Neuronal stem cell (in vitro differentiated cells): ENCODE data around the gene BUD31.

Source experiments
- DNase-seq: peaks from one replicate; pipeline ENCODE4 v3.0.0-alpha.2; 2013; ENCODE audit warnings: low spot score
- H2AFZ ChIP-seq: one replicate; pipeline ENCODE4 v1.6.1; 2013; ENCODE audit warnings: mild to moderate bottlenecking, low read length, inconsistent platforms
- H2AK5ac ChIP-seq: 2 replicates; pipeline ENCODE4 v1.6.1; 2013; ENCODE audit warnings: low read depth, mild to moderate bottlenecking, inconsistent platforms, low read length, moderate library complexity, mixed read lengths
- H2BK120ac ChIP-seq: 2 replicates; pipeline ENCODE4 v1.6.1; 2013; ENCODE audit warnings: low read depth, mild to moderate bottlenecking, inconsistent platforms, low read length, moderate library complexity, mixed read lengths
- H2BK12ac ChIP-seq: one replicate; pipeline ENCODE4 v1.6.1; 2013; ENCODE audit warnings: low read length, inconsistent platforms
- H2BK15ac ChIP-seq: 2 replicates; pipeline ENCODE4 v1.6.1; 2013; ENCODE audit warnings: mild to moderate bottlenecking, low read length, inconsistent platforms, mixed read lengths
- H2BK5ac ChIP-seq: one replicate; pipeline ENCODE4 v1.6.1; 2013; ENCODE audit warnings: inconsistent platforms, mild to moderate bottlenecking, low read length, moderate library complexity
- H3K14ac ChIP-seq: one replicate; pipeline ENCODE4 v1.6.1; 2013; ENCODE audit warnings: low read length, inconsistent platforms
- H3K18ac ChIP-seq: 2 replicates; pipeline ENCODE4 v1.6.1; 2013; ENCODE audit warnings: low read length, inconsistent platforms
- H3K23ac ChIP-seq: 2 replicates; pipeline ENCODE4 v1.6.1; 2013; ENCODE audit warnings: low read depth, mild to moderate bottlenecking, mixed read lengths, low read length, inconsistent platforms; ENCODE audit not compliant: poor library complexity
- H3K27ac ChIP-seq: replicated peaks from 3 replicates; pipeline ENCODE4 v1.5.1; 2013; ENCODE audit warnings: low read length, inconsistent platforms
- H3K27me3 ChIP-seq, 3 experiments: 2 replicates each; pipeline ENCODE4 v1.6.1; 2013; ENCODE audit warnings: low read length in 3 of 3, mild to moderate bottlenecking in 2 of 3, inconsistent platforms in 1 of 3, low read depth in 1 of 3, mixed read lengths in 1 of 3, moderate library complexity in 1 of 3; ENCODE audit not compliant: control insufficient read depth in 3 of 3, insufficient read depth in 3 of 3
- H3K36me3 ChIP-seq, 2 donors: replicated peaks in 1 of 2; 2 replicates each; pipeline ENCODE4 v1.6.1; 2013; ENCODE audit warnings: low read length in 2 of 2; ENCODE audit not compliant: control insufficient read depth in 2 of 2, insufficient read depth in 2 of 2
- H3K4ac ChIP-seq: 2 replicates; pipeline ENCODE4 v1.6.1; 2013; ENCODE audit warnings: inconsistent platforms, mild to moderate bottlenecking, low read length, moderate library complexity
- H3K4me1 ChIP-seq, 2 donors: 1 replicate in 1 of 2; 2 replicates in 1 of 2; pipeline ENCODE4 v1.6.1; 2013; ENCODE audit warnings: low read length in 2 of 2, low read depth in 1 of 2; ENCODE audit not compliant: control insufficient read depth in 2 of 2, insufficient read depth in 1 of 2
- H3K4me2 ChIP-seq: one replicate; pipeline ENCODE4 v1.6.1; 2013; ENCODE audit warnings: mild to moderate bottlenecking, low read length, inconsistent platforms; ENCODE audit not compliant: insufficient read depth, poor library complexity, severe bottlenecking
- H3K4me3 ChIP-seq, 2 donors: 2 replicates each; pipeline ENCODE4 v1.5.1; 2013; ENCODE audit warnings: low read length in 2 of 2, mild to moderate bottlenecking in 2 of 2, inconsistent platforms in 1 of 2, moderate library complexity in 1 of 2
- H3K79me1 ChIP-seq: one replicate; pipeline ENCODE4 v1.6.1; 2013; ENCODE audit warnings: low read depth, mild to moderate bottlenecking, inconsistent platforms, low read length, moderate library complexity
- H3K9ac ChIP-seq: one replicate; pipeline ENCODE4 v1.6.1; 2013; ENCODE audit warnings: mild to moderate bottlenecking, low read depth, low read length, inconsistent platforms; ENCODE audit not compliant: poor library complexity
- H3K9me3 ChIP-seq, 2 donors: replicated peaks in 1 of 2; 2 replicates each; pipeline versions ENCODE3 to v1.6.1; 2013; ENCODE audit warnings: low read length in 2 of 2, mild to moderate bottlenecking in 2 of 2, inconsistent platforms in 1 of 2, low read depth in 1 of 2, mixed read lengths in 1 of 2, moderate library complexity in 1 of 2; ENCODE audit not compliant: control insufficient read depth in 2 of 2, insufficient read depth in 1 of 2
- H4K8ac ChIP-seq: one replicate; pipeline ENCODE4 v1.6.1; 2013; ENCODE audit warnings: low read depth, mild to moderate bottlenecking, inconsistent platforms, low read length, moderate library complexity
- H4K91ac ChIP-seq: one replicate; pipeline ENCODE4 v1.6.1; 2013; ENCODE audit warnings: low read length, low read depth, mild to moderate bottlenecking, inconsistent platforms; ENCODE audit not compliant: poor library complexity
- WGBS, 2 donors: extraction: QIAGEN DNeasy Blood & Tissue Kit; methylation state at CpG; one replicate each; pipeline ENCODE4 v1.1.7; 2013; ENCODE audit warnings: missing lambda C conversion rate in 2 of 2, mixed read lengths in 1 of 2; ENCODE audit not compliant: insufficient read length in 2 of 2, insufficient replicate concordance in 1 of 2; ENCODE audit errors: extremely low coverage in 2 of 2; 5-methylcytosine and 5-hydroxymethylcytosine counted together

The BUD31 gene

GRCh38 chr7:99455874-99456273, 47.1 kb downstream of the BUD31 start:
- Histone ChIP-seq H2BK5ac (peak overlapping the region; percentile 46), H3K4me1 (no peaks in the 10 kb centered on the region), H2BK120ac (no peak overlapping the region), H3K27me3 (no peaks in the 10 kb centered on the region), H3K14ac (no peak overlapping the region), H4K8ac (no peak overlapping the region), H3K18ac (no peak overlapping the region), H2AK5ac (no peak overlapping the region), H3K79me1 (peaks cover 13% of the 10 kb centered on the region), H3K9me3 (peaks cover 0 to 5% of the 10 kb centered on the region in 2 donors), H3K23ac (peak overlapping the region; percentile 23), H2AFZ (no peak overlapping the region), H3K27ac (no peak overlapping the region), H3K36me3 (peaks cover 72 to 99% of the 10 kb centered on the region in 2 donors), H3K4ac (no peak overlapping the region), H3K4me3 (no peak overlapping the region), H4K91ac (no peak overlapping the region), H2BK15ac (no peak overlapping the region), H3K9ac (no peak overlapping the region), H2BK12ac (no peak overlapping the region), H3K4me2 (no peak overlapping the region)
- DNase-seq: no peak
- no CpG with 5 or more reads among the region's 9 CpGs for WGBS, 2 donors

GRCh38 chr7:99456288-99456687, 47.5 kb downstream of the BUD31 start:
- H2BK15ac ChIP-seq: no peak overlapping the region
- H4K91ac ChIP-seq: no peak overlapping the region
- H3K79me1 ChIP-seq: peaks cover 13% of the 10 kb centered on the region
- H2BK12ac ChIP-seq: no peak overlapping the region
- no peak overlapping the region for H3K18ac ChIP-seq
- H3K36me3 ChIP-seq: peaks cover 70 to 98% of the 10 kb centered on the region in 2 donors
- H3K4me2 ChIP-seq: no peak overlapping the region
- no peak overlapping the region for H2AK5ac ChIP-seq
- no peak overlapping the region for H2AFZ ChIP-seq
- no peak overlapping the region for H4K8ac ChIP-seq
- H3K9ac ChIP-seq: no peak overlapping the region
- peaks cover 0 to 5% of the 10 kb centered on the region in 2 donors for H3K9me3 ChIP-seq
- H3K4me3 ChIP-seq: no peak overlapping the region
- no peak for DNase-seq
- H2BK120ac ChIP-seq: no peak overlapping the region
- peak overlapping the region; percentile 46 for H2BK5ac ChIP-seq
- no peak overlapping the region for H3K27ac ChIP-seq
- no peaks in the 10 kb centered on the region for H3K4me1 ChIP-seq
- H3K4ac ChIP-seq: no peak overlapping the region
- no CpG with 5 or more reads among the region's 13 CpGs for WGBS, 2 donors
- no peak overlapping the region for H3K23ac ChIP-seq
- no peaks in the 10 kb centered on the region for H3K27me3 ChIP-seq
- no peak overlapping the region for H3K14ac ChIP-seq

- no peaks in the 10 kb centered on the region for H3K27me3 ChIP-seq
- no peak overlapping the region for H2BK12ac ChIP-seq
- no peak overlapping the region for H4K8ac ChIP-seq
- no peaks in the 10 kb centered on the region for H3K4me1 ChIP-seq
- peaks cover 0 to 5% of the 10 kb centered on the region in 2 donors for H3K9me3 ChIP-seq
- no peak overlapping the region for H3K23ac ChIP-seq
- H3K9ac ChIP-seq: no peak overlapping the region
- peaks cover 63 to 90% of the 10 kb centered on the region in 2 donors for H3K36me3 ChIP-seq
- H3K18ac ChIP-seq: no peak overlapping the region
- no peak overlapping the region for H3K4ac ChIP-seq
- no peak overlapping the region for H3K4me3 ChIP-seq
- H3K27ac ChIP-seq: no peak overlapping the region
- H2BK5ac ChIP-seq: no peak overlapping the region
- H3K79me1 ChIP-seq: peaks cover 13% of the 10 kb centered on the region
- WGBS, 2 donors: no CpG with 5 or more reads among the region's 6 CpGs
- H3K14ac ChIP-seq: no peak overlapping the region
- no peak overlapping the region for H3K4me2 ChIP-seq
- H2BK120ac ChIP-seq: no peak overlapping the region
- DNase-seq: no peak
- H2AK5ac ChIP-seq: no peak overlapping the region
- H4K91ac ChIP-seq: no peak overlapping the region
- H2BK15ac ChIP-seq: no peak overlapping the region
- H2AFZ ChIP-seq: no peak overlapping the region
Observed at GRCh38 chr7:99457050-99457649, 48.4 kb downstream of the BUD31 start.

- Histone ChIP-seq H2BK15ac (no peak overlapping the region), H3K4me1 (no peaks in the 10 kb centered on the region), H4K8ac (no peak overlapping the region), H3K4me2 (no peak overlapping the region), H3K79me1 (peaks cover 12% of the 10 kb centered on the region), H2BK120ac (no peak overlapping the region), H3K9ac (peak overlapping the region; percentile 25), H3K4ac (no peak overlapping the region), H3K27ac (no peak overlapping the region), H2AFZ (no peak overlapping the region), H2BK5ac (no peak overlapping the region), H3K23ac (peak overlapping the region; percentile 6), H2AK5ac (no peak overlapping the region), H3K18ac (no peak overlapping the region), H3K14ac (no peak overlapping the region), H3K9me3 (peaks cover 0 to 5% of the 10 kb centered on the region in 2 donors), H3K36me3 (peaks cover 59 to 87% of the 10 kb centered on the region in 2 donors), H3K27me3 (no peaks in the 10 kb centered on the region), H3K4me3 (no peak overlapping the region), H4K91ac (no peak overlapping the region), H2BK12ac (no peak overlapping the region)
- DNase-seq: no peak
- WGBS, 2 donors: no CpG with 5 or more reads among the region's 26 CpGs
Observed at GRCh38 chr7:99457650-99458493, 49.1 kb downstream of the BUD31 start.
